Osteoblast (primary cell): ENCODE results near the gene KLHL29. TPM values are rescaled to one million over a fixed set of nuclear protein-coding genes. Genes with fewer than 3 reads are reported as not detected.

ENCODE experiments used
- DNase-seq: peaks from one replicate; pipeline ENCODE4 v3.0.0; 2011; ENCODE audit warnings: low spot score, mixed read lengths; ENCODE audit not compliant: insufficient read length; ENCODE audit errors: missing footprints
- H2AFZ ChIP-seq: 2 replicates; pipeline ENCODE4 v1.6.0; 2011; ENCODE audit warnings: mild to moderate bottlenecking, low read length
- H3K27ac ChIP-seq: 2 replicates; pipeline ENCODE4 v1.5.1; 2011; ENCODE audit warnings: mild to moderate bottlenecking, low read depth, low read length, moderate library complexity
- H3K27me3 ChIP-seq: 2 replicates; pipeline ENCODE4 v1.6.0; 2012; ENCODE audit warnings: mild to moderate bottlenecking, control low read depth, inconsistent platforms, low read length, moderate library complexity; ENCODE audit not compliant: insufficient read depth
- H3K36me3 ChIP-seq: 2 replicates; pipeline ENCODE4 v1.5.1; 2011; ENCODE audit warnings: mild to moderate bottlenecking, low read length, control low read depth, moderate library complexity; ENCODE audit not compliant: insufficient read depth
- H3K4me1 ChIP-seq: 2 replicates; pipeline ENCODE4 v1.5.1; 2011; ENCODE audit warnings: mild to moderate bottlenecking, low read length, control low read depth, moderate library complexity; ENCODE audit not compliant: insufficient read depth
- H3K4me2 ChIP-seq: 2 replicates; pipeline ENCODE4 v1.6.0; 2011; ENCODE audit warnings: mild to moderate bottlenecking, low read length; ENCODE audit not compliant: insufficient read depth
- H3K4me3 ChIP-seq: fragments of 200-600 bp; sonication (generic); 3 replicates; pipeline ENCODE4 v1.5.1; 2012; ENCODE audit warnings: mild to moderate bottlenecking, low read length, inconsistent platforms; ENCODE audit not compliant: insufficient read depth
- H3K79me2 ChIP-seq: 2 replicates; pipeline ENCODE4 v1.6.0; 2012; ENCODE audit warnings: mild to moderate bottlenecking, low read length, control low read depth, inconsistent platforms; ENCODE audit not compliant: insufficient read depth
- H3K9me3 ChIP-seq: 2 replicates; pipeline ENCODE4 v1.5.1; 2011; ENCODE audit warnings: low read depth, low read length, control low read depth
- H4K20me1 ChIP-seq: 2 replicates; pipeline ENCODE4 v1.6.0; 2012; ENCODE audit warnings: mild to moderate bottlenecking, low read length, control low read depth; ENCODE audit not compliant: insufficient read depth
- CTCF ChIP-seq: IDR thresholded peaks from 2 replicates; pipeline ENCODE4 v1.5.1; 2011; ENCODE audit warnings: mild to moderate bottlenecking, low read depth, low read length, moderate library complexity; ENCODE audit errors: extremely low read depth
- total RNA-seq: library from RNA; depleted of rRNA; stranded (reverse); fragments of >200 nt; gene quantifications from 2 replicates; pipeline ENCODE4 v1.2.3, GENCODE V29; 2012

KLHL29 gene
- total RNA-seq, 1 donor = 3.3 TPM

- Histone ChIP-seq H3K9me3 (no peaks in the 10 kb centered on the region), H3K36me3 (no peaks in the 10 kb centered on the region), H3K79me2 (no peaks in the 10 kb centered on the region), H3K4me2 (no peak overlapping the region), H3K27me3 (no peaks in the 10 kb centered on the region), H3K4me1 (peaks cover 10% of the 10 kb centered on the region), H4K20me1 (no peaks in the 10 kb centered on the region), H2AFZ (no peak overlapping the region), H3K4me3 (no peak overlapping the region), H3K27ac (no peak overlapping the region)
- no peak for TF ChIP-seq CTCF
- DNase-seq = no peak
Measured at GRCh38 chr2:23477392-23477791, 92.4 kb downstream of the KLHL29 start.

GRCh38 chr2:23478087-23478932, 93.3 kb downstream of the KLHL29 start:
- Histone ChIP-seq H3K79me2 (no peaks in the 10 kb centered on the region), H2AFZ (no peak overlapping the region), H3K9me3 (no peaks in the 10 kb centered on the region), H3K36me3 (no peaks in the 10 kb centered on the region), H4K20me1 (no peaks in the 10 kb centered on the region), H3K4me2 (no peak overlapping the region), H3K27ac (no peak overlapping the region), H3K4me3 (no peak overlapping the region), H3K27me3 (no peaks in the 10 kb centered on the region), H3K4me1 (peaks cover 10% of the 10 kb centered on the region)
- no peak for DNase-seq
- TF ChIP-seq CTCF = no peak

GRCh38 chr2:23478933-23479683, 94.1 kb downstream of the KLHL29 start:
- Histone ChIP-seq H2AFZ (no peak overlapping the region), H3K27me3 (no peaks in the 10 kb centered on the region), H4K20me1 (no peaks in the 10 kb centered on the region), H3K27ac (no peak overlapping the region), H3K4me1 (peaks cover 10% of the 10 kb centered on the region), H3K4me3 (no peak overlapping the region), H3K36me3 (no peaks in the 10 kb centered on the region), H3K79me2 (no peaks in the 10 kb centered on the region), H3K9me3 (no peaks in the 10 kb centered on the region), H3K4me2 (no peak overlapping the region)
- TF ChIP-seq CTCF = no peak
- no peak for DNase-seq
